Fibroblast of lung (primary cell): ENCODE data around the gene FYN. TPM values are rescaled to one million over a fixed set of nuclear protein-coding genes. Genes with fewer than 3 reads are reported as not detected.
A peak's percentile ranks its signal among the peaks of the same experiment; 100 is the strongest.

Source experiments
- DNase-seq, 2 donors: peaks; one replicate each; pipeline versions ENCODE4 v3.0.0 to v3.0.0-alpha.2; 2010; ENCODE audit warnings: low read depth in 2 of 2
- H2AFZ ChIP-seq: 2 replicates; pipeline ENCODE4 v1.5.1; 2012; ENCODE audit warnings: low read length, control low read depth, inconsistent platforms
- H3K27ac ChIP-seq: 2 replicates; pipeline ENCODE4 v1.5.1; 2011; ENCODE audit warnings: low read length, control low read depth; ENCODE audit not compliant: insufficient read depth
- H3K27me3 ChIP-seq: 2 replicates; pipeline ENCODE4 v1.5.1; 2011; ENCODE audit warnings: mild to moderate bottlenecking, low read length; ENCODE audit not compliant: control insufficient read depth, insufficient read depth
- H3K36me3 ChIP-seq: 2 replicates; pipeline ENCODE4 v1.5.1; 2011; ENCODE audit warnings: low read length; ENCODE audit not compliant: control insufficient read depth, insufficient read depth
- H3K4me1 ChIP-seq: 2 replicates; pipeline ENCODE4 v1.5.1; 2011; ENCODE audit warnings: low read length; ENCODE audit not compliant: control insufficient read depth, insufficient read depth; ENCODE audit errors: extremely low read depth
- H3K4me2 ChIP-seq: 2 replicates; pipeline ENCODE4 v1.5.1; 2011; ENCODE audit warnings: low read length, control low read depth; ENCODE audit not compliant: insufficient read depth; ENCODE audit errors: extremely low read depth
- H3K4me3 ChIP-seq, 4 experiments: fragments of 200-600 bp in 1 of 4; sonication (generic) in 1 of 4; replicated peaks in 1 of 4; 2 replicates each; pipeline ENCODE4 v1.5.1; 2011 to 2016; ENCODE audit warnings: low read length in 4 of 4, low read depth in 3 of 4, mild to moderate bottlenecking in 3 of 4, control low read depth in 2 of 4, inconsistent platforms in 1 of 4, mixed read lengths in 1 of 4; ENCODE audit not compliant: insufficient read depth in 1 of 4; ENCODE audit errors: control extremely low read depth in 1 of 4
- H3K79me2 ChIP-seq: 2 replicates; pipeline ENCODE4 v1.5.1; 2012; ENCODE audit warnings: mild to moderate bottlenecking, low read length, inconsistent platforms; ENCODE audit not compliant: control insufficient read depth, insufficient read depth
- H3K9ac ChIP-seq: 2 replicates; pipeline ENCODE4 v1.5.1; 2011; ENCODE audit warnings: mild to moderate bottlenecking, low read length, control low read depth; ENCODE audit not compliant: insufficient read depth
- H3K9me3 ChIP-seq: 2 replicates; pipeline ENCODE4 v1.5.1; 2012; ENCODE audit warnings: low read depth, low read length; ENCODE audit not compliant: control insufficient read depth, insufficient read depth
- H4K20me1 ChIP-seq: 2 replicates; pipeline ENCODE4 v1.5.1; 2011; ENCODE audit warnings: low read length; ENCODE audit not compliant: control insufficient read depth, insufficient read depth; ENCODE audit errors: extremely low read depth
- CTCF ChIP-seq, 2 donors: IDR thresholded peaks in 1 of 2; conservative IDR thresholded peaks in 1 of 2; 1 replicate in 1 of 2; 2 replicates in 1 of 2; pipeline ENCODE4 v1.5.1; 2011 to 2012; ENCODE audit warnings: low read length in 2 of 2, control low read depth in 1 of 2, inconsistent platforms in 1 of 2, low read depth in 1 of 2, mild to moderate bottlenecking in 1 of 2
- EZH2 ChIP-seq: IDR thresholded peaks from 2 replicates; pipeline ENCODE4 v1.5.1; 2012; ENCODE audit warnings: low read length, control low read depth, mild to moderate bottlenecking; ENCODE audit errors: missing control alignments
- polyA plus RNA-seq, 2 donors: library from polyadenylated mRNA; depleted of rRNA in 1 of 2; stranded (reverse) in 1 of 2; unstranded in 1 of 2; fragments of >200 nt; gene quantifications; 2 replicates each; pipeline ENCODE4 v1.2.1, GENCODE V29; 2011 to 2012; ENCODE audit warnings: missing spikeins in 1 of 2
- total RNA-seq: library from RNA; depleted of rRNA; stranded (reverse); fragments of >200 nt; gene quantifications from 2 replicates; pipeline ENCODE4 v1.2.1, GENCODE V29; 2014

FYN gene
- total and polyA plus RNA-seq, 2 donors (not counting 1 experiment from before 2014, with no cell fraction given) = 64.7 TPM

DNA sequence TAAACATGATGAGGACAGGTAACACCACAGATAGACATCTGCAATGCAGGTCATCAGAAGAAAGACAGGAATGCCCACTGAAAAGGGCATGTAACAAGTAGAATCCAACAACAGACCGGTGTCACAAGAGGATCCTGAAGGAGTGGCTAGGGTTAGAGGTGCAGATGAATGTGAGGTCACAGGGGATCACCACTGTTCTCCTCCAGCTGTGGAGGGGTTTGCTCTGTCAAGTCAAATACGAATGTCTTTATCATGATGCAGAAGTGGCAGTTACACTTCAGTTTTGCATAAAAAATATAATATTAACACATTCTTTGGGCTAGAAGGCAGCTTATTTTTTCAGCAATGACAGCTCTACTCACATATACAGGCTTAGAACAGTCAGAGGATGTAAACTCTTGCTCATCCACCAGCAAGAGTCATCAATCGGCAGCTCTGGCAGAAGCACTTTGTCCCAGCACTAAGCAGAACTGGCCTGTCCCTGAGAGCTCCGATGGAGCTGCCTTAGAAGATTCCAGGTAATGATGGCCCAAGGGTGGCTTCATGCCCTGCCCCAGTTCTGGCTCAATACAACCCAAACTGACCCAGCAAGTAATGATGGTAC is 137.1 kb downstream of the FYN start:
- Histone ChIP-seq H3K4me1 (peaks cover 2% of the 10 kb centered on the region), H3K79me2 (no peaks in the 10 kb centered on the region)
- DNase-seq = no peak

GRCh38 chr6:111734068-111735061 is 138.9 kb downstream of the FYN start:
- no peak overlapping the region for H3K27ac ChIP-seq
- no peak overlapping the region for H3K9ac ChIP-seq

More for the DNA sequence above, 137.1 kb downstream of the FYN start:
- H3K9me3 ChIP-seq = no peaks in the 10 kb centered on the region
- H2AFZ ChIP-seq = no peak overlapping the region
- no peaks in the 10 kb centered on the region for H3K27me3 ChIP-seq
- no peaks in the 10 kb centered on the region for H3K36me3 ChIP-seq
- H3K4me3 ChIP-seq = no peak overlapping the region
- no peak overlapping the region for H3K27ac ChIP-seq
- H3K4me2 ChIP-seq = no peak overlapping the region
- TF ChIP-seq EZH2 = no peak
- TF ChIP-seq CTCF (conservative IDR thresholded peaks at IDR 0.05 in 1 of 2, IDR thresholded peaks at IDR 0.05 in 1 of 2; ENCODE audit: low read depth in 1 of 2, low read length in 2 of 2) = no peak
- H4K20me1 ChIP-seq = no peaks in the 10 kb centered on the region
- no peak overlapping the region for H3K9ac ChIP-seq

More at GRCh38 chr6:111734068-111735061, 138.9 kb downstream of the FYN start:
- no peaks in the 10 kb centered on the region for H3K27me3 ChIP-seq
- no peaks in the 10 kb centered on the region for H3K79me2 ChIP-seq
- H4K20me1 ChIP-seq = no peaks in the 10 kb centered on the region
- peak; percentile 17 to 50 for DNase-seq
- no peaks in the 10 kb centered on the region for H3K9me3 ChIP-seq
- TF ChIP-seq EZH2 (no peak), CTCF (conservative IDR thresholded peaks at IDR 0.05 in 1 of 2, IDR thresholded peaks at IDR 0.05 in 1 of 2; ENCODE audit: low read depth in 1 of 2, low read length in 2 of 2) (no peak)
- no peaks in the 10 kb centered on the region for H3K36me3 ChIP-seq
- no peak overlapping the region for H2AFZ ChIP-seq
- H3K4me1 ChIP-seq = peaks cover 2% of the 10 kb centered on the region
- H3K4me3 ChIP-seq = no peak overlapping the region
- H3K4me2 ChIP-seq = no peak overlapping the region
